K562 (cell line): ENCODE measurements around the gene LPAR2. TPM values are rescaled to one million over a fixed set of nuclear protein-coding genes. Genes with fewer than 3 reads are reported as not detected.

ENCODE experiments used
- C11orf30 ChIP-seq: fragments of 450-650 bp; IDR thresholded peaks from 2 replicates; pipeline ENCODE4 v1.6.1; 2016; ENCODE audit warnings: low read depth, mild to moderate bottlenecking
- HDAC2 ChIP-seq: fragments of 450-650 bp; IDR thresholded peaks from 2 replicates; pipeline ENCODE4 v1.6.1; 2016; ENCODE audit warnings: mild to moderate bottlenecking
- YY1 ChIP-seq, 3 experiments: IDR thresholded peaks; 2 replicates each; pipeline ENCODE4 v1.6.1; 2011; ENCODE audit warnings: low read length in 2 of 3, mild to moderate bottlenecking in 2 of 3, moderate library complexity in 2 of 3, borderline replicate concordance in 1 of 3, control low read depth in 1 of 3, low read depth in 1 of 3; ENCODE audit not compliant: insufficient read depth in 3 of 3, insufficient replicate concordance in 2 of 3, control insufficient read depth in 1 of 3, insufficient read length in 1 of 3; ENCODE audit errors: extremely low read depth in 1 of 3
- ZFX ChIP-seq: sonication (generic); formaldehyde crosslinking; IDR thresholded peaks from 2 replicates; pipeline ENCODE4 v1.8.0; 2022; ENCODE audit warnings: mild to moderate bottlenecking, missing genetic modification reagents, moderate library complexity
- ZNF589 ChIP-seq: fragments of 200-800 bp; sonication (Bioruptor generic); IDR thresholded peaks from 2 replicates; pipeline ENCODE4 v1.6.1; 2016; ENCODE audit warnings: low read depth, missing genetic modification characterization, missing compliant biosample characterization
- polyA plus RNA-seq, 8 experiments: library from polyadenylated mRNA; depleted of rRNA in 4 of 8; stranded (reverse) in 5 of 8; unstranded in 3 of 8; fragments of >200 nt; fragmentation: Nextera tagmentation in 2 of 8; fragmentation: Illumina TruSeq in 1 of 8; extraction: Ambion mirVana in 2 of 8; extraction: Trizol in 1 of 8; gene quantifications; 2 replicates each; pipeline versions ENCODE4 v1.2.1 to v1.2.3, GENCODE V29; 2011 to 2014; ENCODE audit warnings: inconsistent platforms in 1 of 8, missing spikeins in 1 of 8
- total RNA-seq, 7 experiments: library from RNA; depleted of rRNA in 6 of 7; stranded (reverse); fragments of >200 nt in 6 of 7; fragmentation: Illumina TruSeq in 2 of 7; extraction: Trizol in 2 of 7; gene quantifications; 2 replicates each; pipeline versions ENCODE4 v1.2.1 to v1.2.3, GENCODE V29; 2011 to 2021; ENCODE audit warnings: low replicate concordance in 1 of 7
- TF ChIP-seq, protein P1 (sequence below): fragments of 250-450 bp; sonication (Bioruptor Pico); IDR thresholded peaks from 2 replicates; pipeline ENCODE4 v1.5.0; 2021
- TF ChIP-seq, protein P2 (sequence below): fragments of 450-650 bp; IDR thresholded peaks from 2 replicates; pipeline ENCODE4 v1.6.1; 2017; ENCODE audit warnings: mild to moderate bottlenecking, moderate library complexity
- TF ChIP-seq, protein P3 (sequence below): sonication (generic); formaldehyde crosslinking; IDR thresholded peaks from 2 replicates; pipeline ENCODE4 v1.8.0; 2022; ENCODE audit warnings: missing genetic modification reagents, mild to moderate bottlenecking, borderline replicate concordance
- TF ChIP-seq, protein P4 (sequence below), 3 experiments: fragments of 200-800 bp in 1 of 3; sonication (Bioruptor generic) in 1 of 3; sonication (generic) in 1 of 3; formaldehyde crosslinking in 1 of 3; IDR thresholded peaks; 2 replicates each; pipeline versions ENCODE4 v1.6.1 to v1.8.0; 2016 to 2022; ENCODE audit warnings: mild to moderate bottlenecking in 2 of 3, missing compliant biosample characterization in 2 of 3, missing genetic modification characterization in 2 of 3, missing genetic modification reagents in 1 of 3
- TF ChIP-seq, protein P5 (sequence below): fragments of 450-650 bp; conservative IDR thresholded peaks from 2 replicates; pipeline ENCODE4 v1.6.1; 2016; ENCODE audit warnings: missing genetic modification characterization, low read depth, mild to moderate bottlenecking, control low read depth, missing compliant biosample characterization
- TF ChIP-seq, protein P6 (sequence below): sonication (generic); formaldehyde crosslinking; IDR thresholded peaks from 2 replicates; pipeline ENCODE4 v1.8.1; 2023; ENCODE audit warnings: mild to moderate bottlenecking, missing genetic modification reagents
- TF ChIP-seq, protein P7 (sequence below): fragments of 450-650 bp; formaldehyde crosslinking; IDR thresholded peaks from 2 replicates; pipeline ENCODE4 v1.4.0; 2022; ENCODE audit warnings: missing genetic modification characterization

The LPAR2 gene
- total and polyA plus RNA-seq, 9 of the 15 experiments (the other 6 are each of a cell fraction or from before 2014, with no cell fraction given): 0.63 to 13.8 (median 4.4) TPM

DNA sequence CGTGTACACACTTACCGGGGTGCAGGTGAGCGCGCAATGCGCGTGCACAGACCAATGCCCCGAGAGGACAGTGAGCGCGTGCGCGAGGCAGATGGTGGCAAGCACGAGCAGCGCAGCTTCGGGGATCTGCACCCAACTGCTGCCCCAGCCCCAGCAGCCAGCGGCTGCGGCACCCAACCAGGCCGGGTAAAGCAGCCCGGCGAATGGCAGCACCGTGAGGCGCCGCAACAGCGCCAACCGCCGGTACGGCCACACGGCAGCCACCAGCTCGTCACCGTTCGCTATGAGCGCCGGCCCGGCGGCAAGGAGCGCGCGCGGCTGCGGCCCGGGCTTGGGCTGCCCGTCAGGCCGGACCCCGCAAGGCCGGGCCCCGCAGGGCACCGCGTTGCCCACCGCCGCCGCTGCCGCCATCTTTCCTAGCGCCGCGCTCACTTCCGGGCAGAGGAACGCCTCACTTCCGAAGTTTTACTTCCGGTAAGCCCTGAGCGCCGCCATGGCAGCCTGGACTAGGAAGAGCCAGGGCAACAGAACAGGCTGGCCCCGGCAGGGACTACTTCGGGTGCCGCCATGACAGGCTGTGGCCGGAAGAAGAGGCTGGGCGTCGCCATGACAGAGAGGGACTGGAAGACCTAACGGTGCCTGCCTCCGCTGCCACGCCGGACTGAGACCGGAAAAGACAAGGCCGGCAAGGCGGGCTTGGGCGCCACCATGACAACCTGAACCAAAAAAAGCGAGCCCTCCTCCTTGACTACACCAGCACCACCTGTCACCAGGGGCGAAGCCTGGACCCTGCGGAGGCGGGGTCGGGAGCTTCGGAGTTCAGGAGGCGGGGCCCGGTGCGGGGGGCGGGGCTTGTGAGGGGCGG, 35.5 kb upstream of the LPAR2 start, which contains the start of gene ATP13A1 (continued):
- TF ChIP-seq, protein P1, sequence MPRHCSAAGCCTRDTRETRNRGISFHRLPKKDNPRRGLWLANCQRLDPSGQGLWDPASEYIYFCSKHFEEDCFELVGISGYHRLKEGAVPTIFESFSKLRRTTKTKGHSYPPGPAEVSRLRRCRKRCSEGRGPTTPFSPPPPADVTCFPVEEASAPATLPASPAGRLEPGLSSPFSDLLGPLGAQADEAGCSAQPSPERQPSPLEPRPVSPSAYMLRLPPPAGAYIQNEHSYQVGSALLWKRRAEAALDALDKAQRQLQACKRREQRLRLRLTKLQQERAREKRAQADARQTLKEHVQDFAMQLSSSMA: peak; percentile 82
- TF ChIP-seq, protein P2, sequence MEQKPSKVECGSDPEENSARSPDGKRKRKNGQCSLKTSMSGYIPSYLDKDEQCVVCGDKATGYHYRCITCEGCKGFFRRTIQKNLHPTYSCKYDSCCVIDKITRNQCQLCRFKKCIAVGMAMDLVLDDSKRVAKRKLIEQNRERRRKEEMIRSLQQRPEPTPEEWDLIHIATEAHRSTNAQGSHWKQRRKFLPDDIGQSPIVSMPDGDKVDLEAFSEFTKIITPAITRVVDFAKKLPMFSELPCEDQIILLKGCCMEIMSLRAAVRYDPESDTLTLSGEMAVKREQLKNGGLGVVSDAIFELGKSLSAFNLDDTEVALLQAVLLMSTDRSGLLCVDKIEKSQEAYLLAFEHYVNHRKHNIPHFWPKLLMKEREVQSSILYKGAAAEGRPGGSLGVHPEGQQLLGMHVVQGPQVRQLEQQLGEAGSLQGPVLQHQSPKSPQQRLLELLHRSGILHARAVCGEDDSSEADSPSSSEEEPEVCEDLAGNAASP: no peak
- TF ChIP-seq, protein P3, sequence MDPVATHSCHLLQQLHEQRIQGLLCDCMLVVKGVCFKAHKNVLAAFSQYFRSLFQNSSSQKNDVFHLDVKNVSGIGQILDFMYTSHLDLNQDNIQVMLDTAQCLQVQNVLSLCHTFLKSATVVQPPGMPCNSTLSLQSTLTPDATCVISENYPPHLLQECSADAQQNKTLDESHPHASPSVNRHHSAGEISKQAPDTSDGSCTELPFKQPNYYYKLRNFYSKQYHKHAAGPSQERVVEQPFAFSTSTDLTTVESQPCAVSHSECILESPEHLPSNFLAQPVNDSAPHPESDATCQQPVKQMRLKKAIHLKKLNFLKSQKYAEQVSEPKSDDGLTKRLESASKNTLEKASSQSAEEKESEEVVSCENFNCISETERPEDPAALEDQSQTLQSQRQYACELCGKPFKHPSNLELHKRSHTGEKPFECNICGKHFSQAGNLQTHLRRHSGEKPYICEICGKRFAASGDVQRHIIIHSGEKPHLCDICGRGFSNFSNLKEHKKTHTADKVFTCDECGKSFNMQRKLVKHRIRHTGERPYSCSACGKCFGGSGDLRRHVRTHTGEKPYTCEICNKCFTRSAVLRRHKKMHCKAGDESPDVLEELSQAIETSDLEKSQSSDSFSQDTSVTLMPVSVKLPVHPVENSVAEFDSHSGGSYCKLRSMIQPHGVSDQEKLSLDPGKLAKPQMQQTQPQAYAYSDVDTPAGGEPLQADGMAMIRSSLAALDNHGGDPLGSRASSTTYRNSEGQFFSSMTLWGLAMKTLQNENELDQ (CRISPR knock-in tag): no peak
- TF ChIP-seq, protein P4, sequence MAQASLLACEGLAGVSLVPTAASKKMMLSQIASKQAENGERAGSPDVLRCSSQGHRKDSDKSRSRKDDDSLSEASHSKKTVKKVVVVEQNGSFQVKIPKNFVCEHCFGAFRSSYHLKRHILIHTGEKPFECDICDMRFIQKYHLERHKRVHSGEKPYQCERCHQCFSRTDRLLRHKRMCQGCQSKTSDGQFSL (CRISPR knock-in tag; IDR thresholded peaks at IDR 0.05): 0 out of 2 replicates have a peak, but pooled peaks have one; percentile 29
- TF ChIP-seq, protein P4 (tag; IDR thresholded peaks at IDR 0.05): no peak
- TF ChIP-seq HDAC2 (0 out of 2 replicates have a peak, but pooled peaks have one; percentile 16), ZNF589 (peak; percentile 14; the same call in 1 of the 2 replicates), ZFX (CRISPR knock-in tag) (peak; percentile 68), YY1 (IDR thresholded peaks at IDR 0.05; ENCODE audit: borderline replicate concordance in 1 of 3, control insufficient read depth in 1 of 3, extremely low read depth in 1 of 3, insufficient read depth in 3 of 3, insufficient read length in 1 of 3, insufficient replicate concordance in 2 of 3, low read depth in 1 of 3, low read length in 2 of 3) (peak; percentile 91 to 98 (median 97)), C11orf30 (peak; percentile 66)
- TF ChIP-seq, protein P5, sequence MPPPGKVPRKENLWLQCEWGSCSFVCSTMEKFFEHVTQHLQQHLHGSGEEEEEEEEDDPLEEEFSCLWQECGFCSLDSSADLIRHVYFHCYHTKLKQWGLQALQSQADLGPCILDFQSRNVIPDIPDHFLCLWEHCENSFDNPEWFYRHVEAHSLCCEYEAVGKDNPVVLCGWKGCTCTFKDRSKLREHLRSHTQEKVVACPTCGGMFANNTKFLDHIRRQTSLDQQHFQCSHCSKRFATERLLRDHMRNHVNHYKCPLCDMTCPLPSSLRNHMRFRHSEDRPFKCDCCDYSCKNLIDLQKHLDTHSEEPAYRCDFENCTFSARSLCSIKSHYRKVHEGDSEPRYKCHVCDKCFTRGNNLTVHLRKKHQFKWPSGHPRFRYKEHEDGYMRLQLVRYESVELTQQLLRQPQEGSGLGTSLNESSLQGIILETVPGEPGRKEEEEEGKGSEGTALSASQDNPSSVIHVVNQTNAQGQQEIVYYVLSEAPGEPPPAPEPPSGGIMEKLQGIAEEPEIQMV (tag): no peak
- TF ChIP-seq, protein P6, sequence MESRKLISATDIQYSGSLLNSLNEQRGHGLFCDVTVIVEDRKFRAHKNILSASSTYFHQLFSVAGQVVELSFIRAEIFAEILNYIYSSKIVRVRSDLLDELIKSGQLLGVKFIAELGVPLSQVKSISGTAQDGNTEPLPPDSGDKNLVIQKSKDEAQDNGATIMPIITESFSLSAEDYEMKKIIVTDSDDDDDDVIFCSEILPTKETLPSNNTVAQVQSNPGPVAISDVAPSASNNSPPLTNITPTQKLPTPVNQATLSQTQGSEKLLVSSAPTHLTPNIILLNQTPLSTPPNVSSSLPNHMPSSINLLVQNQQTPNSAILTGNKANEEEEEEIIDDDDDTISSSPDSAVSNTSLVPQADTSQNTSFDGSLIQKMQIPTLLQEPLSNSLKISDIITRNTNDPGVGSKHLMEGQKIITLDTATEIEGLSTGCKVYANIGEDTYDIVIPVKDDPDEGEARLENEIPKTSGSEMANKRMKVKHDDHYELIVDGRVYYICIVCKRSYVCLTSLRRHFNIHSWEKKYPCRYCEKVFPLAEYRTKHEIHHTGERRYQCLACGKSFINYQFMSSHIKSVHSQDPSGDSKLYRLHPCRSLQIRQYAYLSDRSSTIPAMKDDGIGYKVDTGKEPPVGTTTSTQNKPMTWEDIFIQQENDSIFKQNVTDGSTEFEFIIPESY (CRISPR knock-in tag): no peak
- TF ChIP-seq, protein P7, sequence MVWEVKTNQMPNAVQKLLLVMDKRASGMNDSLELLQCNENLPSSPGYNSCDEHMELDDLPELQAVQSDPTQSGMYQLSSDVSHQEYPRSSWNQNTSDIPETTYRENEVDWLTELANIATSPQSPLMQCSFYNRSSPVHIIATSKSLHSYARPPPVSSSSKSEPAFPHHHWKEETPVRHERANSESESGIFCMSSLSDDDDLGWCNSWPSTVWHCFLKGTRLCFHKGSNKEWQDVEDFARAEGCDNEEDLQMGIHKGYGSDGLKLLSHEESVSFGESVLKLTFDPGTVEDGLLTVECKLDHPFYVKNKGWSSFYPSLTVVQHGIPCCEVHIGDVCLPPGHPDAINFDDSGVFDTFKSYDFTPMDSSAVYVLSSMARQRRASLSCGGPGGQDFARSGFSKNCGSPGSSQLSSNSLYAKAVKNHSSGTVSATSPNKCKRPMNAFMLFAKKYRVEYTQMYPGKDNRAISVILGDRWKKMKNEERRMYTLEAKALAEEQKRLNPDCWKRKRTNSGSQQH: peak; percentile 87; the same call in 1 of the 2 replicates
